Fibroblast of lung (primary cell): ENCODE data around the gene SUMF1. TPM values are rescaled to one million over a fixed set of nuclear protein-coding genes. Genes with fewer than 3 reads are reported as not detected.
A peak's percentile ranks its signal among the peaks of the same experiment; 100 is the strongest.

ENCODE experiments used
- DNase-seq, 2 donors: peaks; one replicate each; pipeline versions ENCODE4 v3.0.0 to v3.0.0-alpha.2; 2010; ENCODE audit warnings: low read depth in 2 of 2
- H2AFZ ChIP-seq: 2 replicates; pipeline ENCODE4 v1.5.1; 2012; ENCODE audit warnings: low read length, control low read depth, inconsistent platforms
- H3K27ac ChIP-seq: 2 replicates; pipeline ENCODE4 v1.5.1; 2011; ENCODE audit warnings: low read length, control low read depth; ENCODE audit not compliant: insufficient read depth
- H3K27me3 ChIP-seq: 2 replicates; pipeline ENCODE4 v1.5.1; 2011; ENCODE audit warnings: mild to moderate bottlenecking, low read length; ENCODE audit not compliant: control insufficient read depth, insufficient read depth
- H3K36me3 ChIP-seq: 2 replicates; pipeline ENCODE4 v1.5.1; 2011; ENCODE audit warnings: low read length; ENCODE audit not compliant: control insufficient read depth, insufficient read depth
- H3K4me1 ChIP-seq: 2 replicates; pipeline ENCODE4 v1.5.1; 2011; ENCODE audit warnings: low read length; ENCODE audit not compliant: control insufficient read depth, insufficient read depth; ENCODE audit errors: extremely low read depth
- H3K4me2 ChIP-seq: 2 replicates; pipeline ENCODE4 v1.5.1; 2011; ENCODE audit warnings: low read length, control low read depth; ENCODE audit not compliant: insufficient read depth; ENCODE audit errors: extremely low read depth
- H3K4me3 ChIP-seq, 4 experiments: fragments of 200-600 bp in 1 of 4; sonication (generic) in 1 of 4; replicated peaks in 1 of 4; 2 replicates each; pipeline ENCODE4 v1.5.1; 2011 to 2016; ENCODE audit warnings: low read length in 4 of 4, low read depth in 3 of 4, mild to moderate bottlenecking in 3 of 4, control low read depth in 2 of 4, inconsistent platforms in 1 of 4, mixed read lengths in 1 of 4; ENCODE audit not compliant: insufficient read depth in 1 of 4; ENCODE audit errors: control extremely low read depth in 1 of 4
- H3K79me2 ChIP-seq: 2 replicates; pipeline ENCODE4 v1.5.1; 2012; ENCODE audit warnings: mild to moderate bottlenecking, low read length, inconsistent platforms; ENCODE audit not compliant: control insufficient read depth, insufficient read depth
- H3K9ac ChIP-seq: 2 replicates; pipeline ENCODE4 v1.5.1; 2011; ENCODE audit warnings: mild to moderate bottlenecking, low read length, control low read depth; ENCODE audit not compliant: insufficient read depth
- H3K9me3 ChIP-seq: 2 replicates; pipeline ENCODE4 v1.5.1; 2012; ENCODE audit warnings: low read depth, low read length; ENCODE audit not compliant: control insufficient read depth, insufficient read depth
- H4K20me1 ChIP-seq: 2 replicates; pipeline ENCODE4 v1.5.1; 2011; ENCODE audit warnings: low read length; ENCODE audit not compliant: control insufficient read depth, insufficient read depth; ENCODE audit errors: extremely low read depth
- EZH2 ChIP-seq: IDR thresholded peaks from 2 replicates; pipeline ENCODE4 v1.5.1; 2012; ENCODE audit warnings: low read length, control low read depth, mild to moderate bottlenecking; ENCODE audit errors: missing control alignments
- polyA plus RNA-seq, 2 donors: library from polyadenylated mRNA; depleted of rRNA in 1 of 2; stranded (reverse) in 1 of 2; unstranded in 1 of 2; fragments of >200 nt; gene quantifications; 2 replicates each; pipeline ENCODE4 v1.2.1, GENCODE V29; 2011 to 2012; ENCODE audit warnings: missing spikeins in 1 of 2
- total RNA-seq: library from RNA; depleted of rRNA; stranded (reverse); fragments of >200 nt; gene quantifications from 2 replicates; pipeline ENCODE4 v1.2.1, GENCODE V29; 2014
- TF ChIP-seq, protein P1 (sequence below), 2 donors: IDR thresholded peaks in 1 of 2; conservative IDR thresholded peaks in 1 of 2; 1 replicate in 1 of 2; 2 replicates in 1 of 2; pipeline ENCODE4 v1.5.1; 2011 to 2012; ENCODE audit warnings: low read length in 2 of 2, control low read depth in 1 of 2, inconsistent platforms in 1 of 2, low read depth in 1 of 2, mild to moderate bottlenecking in 1 of 2

The SUMF1 gene
- total and polyA plus RNA-seq, 2 donors (not counting 1 experiment from before 2014, with no cell fraction given): 50.0 to 64.6 TPM

DNA sequence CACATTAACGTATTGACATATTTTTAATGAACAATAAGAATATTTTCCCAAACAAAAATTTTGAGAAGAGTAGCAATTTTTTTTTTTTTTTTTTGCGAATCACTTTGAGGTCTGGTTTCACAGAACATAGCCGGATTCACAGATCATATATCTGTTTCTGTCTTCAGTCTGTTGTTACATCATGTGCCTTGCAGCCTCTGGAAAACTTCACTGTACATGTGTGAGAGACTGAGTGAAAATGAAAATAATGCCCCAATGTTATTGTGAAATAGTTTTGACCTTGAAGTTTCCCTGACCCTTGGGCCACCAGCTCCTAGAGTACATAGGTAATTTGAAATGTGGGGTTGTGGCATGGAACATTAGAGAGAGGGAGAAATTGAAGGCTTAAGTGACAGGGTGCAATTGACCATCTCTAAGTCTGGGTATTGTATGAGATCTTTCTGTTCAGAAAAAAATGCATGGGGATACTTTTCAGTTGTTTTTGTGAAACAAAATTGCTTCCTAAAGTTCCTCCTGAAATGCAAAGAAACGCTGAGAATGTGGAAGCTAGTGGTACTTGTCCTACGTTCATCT is 40.0 kb upstream of the SUMF1 start:
- peak in 1 of 2 donors; percentile 85 for DNase-seq
- Histone ChIP-seq H3K4me1 (peaks cover 2% of the 10 kb centered on the region), H2AFZ (no peak overlapping the region), H3K4me2 (no peak overlapping the region), H3K4me3 (no peak overlapping the region), H3K36me3 (no peaks in the 10 kb centered on the region), H3K9me3 (no peaks in the 10 kb centered on the region), H3K79me2 (no peaks in the 10 kb centered on the region), H3K27ac (no peak overlapping the region), H4K20me1 (no peaks in the 10 kb centered on the region), H3K27me3 (no peaks in the 10 kb centered on the region), H3K9ac (no peak overlapping the region)
- no peak for TF ChIP-seq EZH2
- TF ChIP-seq, protein P1, sequence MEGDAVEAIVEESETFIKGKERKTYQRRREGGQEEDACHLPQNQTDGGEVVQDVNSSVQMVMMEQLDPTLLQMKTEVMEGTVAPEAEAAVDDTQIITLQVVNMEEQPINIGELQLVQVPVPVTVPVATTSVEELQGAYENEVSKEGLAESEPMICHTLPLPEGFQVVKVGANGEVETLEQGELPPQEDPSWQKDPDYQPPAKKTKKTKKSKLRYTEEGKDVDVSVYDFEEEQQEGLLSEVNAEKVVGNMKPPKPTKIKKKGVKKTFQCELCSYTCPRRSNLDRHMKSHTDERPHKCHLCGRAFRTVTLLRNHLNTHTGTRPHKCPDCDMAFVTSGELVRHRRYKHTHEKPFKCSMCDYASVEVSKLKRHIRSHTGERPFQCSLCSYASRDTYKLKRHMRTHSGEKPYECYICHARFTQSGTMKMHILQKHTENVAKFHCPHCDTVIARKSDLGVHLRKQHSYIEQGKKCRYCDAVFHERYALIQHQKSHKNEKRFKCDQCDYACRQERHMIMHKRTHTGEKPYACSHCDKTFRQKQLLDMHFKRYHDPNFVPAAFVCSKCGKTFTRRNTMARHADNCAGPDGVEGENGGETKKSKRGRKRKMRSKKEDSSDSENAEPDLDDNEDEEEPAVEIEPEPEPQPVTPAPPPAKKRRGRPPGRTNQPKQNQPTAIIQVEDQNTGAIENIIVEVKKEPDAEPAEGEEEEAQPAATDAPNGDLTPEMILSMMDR (conservative IDR thresholded peaks at IDR 0.05 in 1 of 2, IDR thresholded peaks at IDR 0.05 in 1 of 2; ENCODE audit: low read depth in 1 of 2, low read length in 2 of 2): no peak

DNA sequence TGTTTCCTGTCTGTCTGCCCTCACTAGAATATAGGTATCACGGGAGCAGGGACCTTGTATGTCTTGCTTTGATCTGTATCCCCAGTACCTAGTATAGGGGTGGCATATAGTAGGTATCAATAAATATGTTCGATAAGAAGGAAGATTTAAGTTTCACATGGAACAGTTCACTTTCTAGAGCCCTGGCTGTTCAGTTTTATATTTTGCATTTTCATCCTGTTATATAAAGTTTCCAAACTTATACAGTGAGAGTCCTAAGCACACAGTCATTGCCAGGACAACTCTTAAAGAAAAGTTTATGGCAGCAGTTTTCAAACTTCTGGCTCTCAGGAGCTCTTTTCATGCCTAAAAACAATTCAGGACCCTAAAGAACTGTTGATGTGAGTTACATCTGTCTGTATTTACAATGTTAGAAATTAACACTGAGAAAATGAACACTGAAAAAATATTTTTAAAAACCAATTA is 39.5 kb upstream of the SUMF1 start:
- H3K79me2 ChIP-seq: no peaks in the 10 kb centered on the region
- no peaks in the 10 kb centered on the region for H3K36me3 ChIP-seq
- H3K9me3 ChIP-seq: no peaks in the 10 kb centered on the region
- no peak overlapping the region for H3K27ac ChIP-seq
- no peak overlapping the region for H3K4me3 ChIP-seq
- no peak overlapping the region for H3K9ac ChIP-seq
- no peak overlapping the region for H3K4me2 ChIP-seq
- H3K27me3 ChIP-seq: no peaks in the 10 kb centered on the region
- TF ChIP-seq EZH2: no peak
- TF ChIP-seq, protein P1 (conservative IDR thresholded peaks at IDR 0.05 in 1 of 2, IDR thresholded peaks at IDR 0.05 in 1 of 2; ENCODE audit: low read depth in 1 of 2, low read length in 2 of 2): no peak
- DNase-seq: no peak
- H3K4me1 ChIP-seq: peaks cover 2% of the 10 kb centered on the region
- no peak overlapping the region for H2AFZ ChIP-seq
- H4K20me1 ChIP-seq: no peaks in the 10 kb centered on the region

- Histone ChIP-seq H3K4me1 (peaks cover 2% of the 10 kb centered on the region), H3K36me3 (no peaks in the 10 kb centered on the region), H3K9ac (no peak overlapping the region), H3K4me3 (no peak overlapping the region), H3K9me3 (no peaks in the 10 kb centered on the region), H3K4me2 (no peak overlapping the region), H3K27me3 (no peaks in the 10 kb centered on the region), H3K79me2 (no peaks in the 10 kb centered on the region), H2AFZ (no peak overlapping the region), H4K20me1 (no peaks in the 10 kb centered on the region), H3K27ac (no peak overlapping the region)
- TF ChIP-seq, protein P1 (conservative IDR thresholded peaks at IDR 0.05 in 1 of 2, IDR thresholded peaks at IDR 0.05 in 1 of 2; ENCODE audit: low read depth in 1 of 2, low read length in 2 of 2): no peak
- TF ChIP-seq EZH2: no peak
- no peak for DNase-seq
Measured at GRCh38 chr3:4505688-4506558, 38.9 kb upstream of the SUMF1 start.
